ENCODE results near the gene LAMA3.

- no peak for TF ChIP-seq YY1 (IDR thresholded peaks at IDR 0.05; ENCODE audit: insufficient read depth, insufficient read length)
- no peak for TF ChIP-seq SUZ12 (IDR thresholded peaks at IDR 0.05; ENCODE audit: extremely low read depth, insufficient read depth, insufficient read length)
- TF ChIP-seq ZNF274 (IDR thresholded peaks at IDR 0.05; ENCODE audit: low read depth, low read length): no peak
These were observed 217.4 kb downstream of the LAMA3 start for GRCh38 chr18:23906658-23907057.
